Subcutaneous preadipocyte (primary cell): Measurements from ENCODE around the gene GPBP1L1. TPM values are rescaled to one million over a fixed set of nuclear protein-coding genes. Genes with fewer than 3 reads are reported as not detected.

ENCODE experiments used
- small RNA-seq: library from RNA; depleted of rRNA; stranded (forward); fragments of <200 nt; gene quantifications from one replicate; pipeline ENCODE3, GENCODE V24; 2012
- total RNA-seq: library from RNA; depleted of rRNA; stranded (reverse); fragments of >200 nt; gene quantifications from 2 replicates; pipeline ENCODE4 v1.2.3, GENCODE V29; 2012

Gene GPBP1L1
- total RNA-seq = 58.4 and 90.9 TPM in 2 replicates

GRCh38 chr1:45686288-45687013 is at the start of gene GPBP1L1:
Gene GPBP1L1, minus strand, starts transcription at chr1:45686533. Its CDS starts 27,446 bp downstream, at chr1:45659087.

GRCh38 chr1:45687754-45688740 is 1.7 kb upstream of the GPBP1L1 start, which contains the start of gene TMEM69:
Gene TMEM69, plus strand, starts transcription at chr1:45688181. Its CDS starts 2,888 bp downstream, at chr1:45691069.

GRCh38 chr1:45623972-45624371 is 62.4 kb downstream of the GPBP1L1 start, which contains the start of gene CCDC17:
Gene CCDC17, minus strand, starts transcription at chr1:45624054. Its CDS starts 145 bp downstream, at chr1:45623909.

GRCh38 chr1:45583666-45584350 is 102.5 kb downstream of the GPBP1L1 start, which contains the start of gene NASP:
Gene NASP, plus strand, starts transcription at chr1:45584041. Its CDS starts 106 bp downstream, at chr1:45584147.

Small RNAs within 50 kb of the gene (small RNA-seq; reads per million reads assigned to genes)
- not detected for gene AL355480.1
- not detected for gene AL355480.2
- not detected for gene AL355480.3
- gene AL355480.4 = not detected

Other genes starting within 250 kb of the GPBP1L1 start
- gene TESK2, start 195.4 kb downstream of the GPBP1L1 start, total RNA-seq = 1.1 and 1.2 TPM in 2 replicates
- gene CCDC163, start 186.5 kb downstream of the GPBP1L1 start, total RNA-seq = 0.98 and 1.1 TPM in 2 replicates
- gene MMACHC, start 186.2 kb downstream of the GPBP1L1 start, total RNA-seq = 4.4 and 6.6 TPM in 2 replicates
- gene PRDX1, start 164.6 kb downstream of the GPBP1L1 start, total RNA-seq = 354 and 407 TPM in 2 replicates
- gene AKR1A1, start 135.7 kb downstream of the GPBP1L1 start, total RNA-seq = 113 and 140 TPM in 2 replicates
- 39.3 and 56.9 TPM in 2 replicates for gene NASP, start 102.5 kb downstream of the GPBP1L1 start, total RNA-seq
- gene CCDC17, start 62.5 kb downstream of the GPBP1L1 start, total RNA-seq = 1.5 and 2.2 TPM in 2 replicates
- 21.1 and 23.9 TPM in 2 replicates for gene TMEM69, start 1.6 kb upstream of the GPBP1L1 start, total RNA-seq
- gene IPP, start 64.1 kb upstream of the GPBP1L1 start, total RNA-seq = 7.0 and 10.9 TPM in 2 replicates
- gene MAST2, start 117.1 kb upstream of the GPBP1L1 start, total RNA-seq = 21.3 and 31.1 TPM in 2 replicates